ENCODE data around the gene DVL3. TPM values are rescaled to one million over a fixed set of nuclear protein-coding genes. Genes with fewer than 3 reads are reported as not detected.

Gene DVL3
- total RNA-seq, 2 experiments from 2014 or later = 30.0 to 31.7 TPM

DNA sequence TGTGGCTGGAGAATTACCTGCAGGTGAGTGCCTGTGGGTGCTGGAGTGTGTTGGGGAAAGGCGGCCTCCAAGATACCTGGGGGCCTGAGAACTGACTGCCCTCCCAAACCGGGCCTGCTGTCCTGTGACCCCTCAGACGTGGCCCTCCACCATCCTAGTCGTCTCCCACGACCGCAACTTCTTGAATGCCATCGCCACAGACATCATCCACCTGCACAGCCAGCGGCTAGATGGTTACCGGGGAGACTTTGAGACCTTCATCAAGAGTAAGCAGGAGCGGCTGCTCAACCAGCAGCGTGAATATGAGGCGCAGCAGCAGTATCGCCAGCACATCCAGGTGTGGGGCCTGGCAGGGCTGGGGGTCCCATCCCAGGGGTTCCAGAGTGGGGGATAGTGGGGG lies 34.2 kb downstream of the DVL3 start:
- CTCF ChIA-PET = no interaction called here
- Histone ChIP-seq H3K27me3 (ENCODE audit: control insufficient read depth in 1 of 2, insufficient read depth in 2 of 2, low read length in 2 of 2) (no peaks in the 10 kb centered on the region), H3K27ac (ENCODE audit: low read depth in 1 of 2, low read length in 2 of 2) (no peak overlapping the region), H3K4me1 (ENCODE audit: insufficient read depth, low read length) (peaks cover 32% of the 10 kb centered on the region), H3K9me3 (ENCODE audit: control insufficient read depth in 1 of 2, insufficient read depth in 1 of 2, low read length in 2 of 2) (no peaks in the 10 kb centered on the region), H3K4me3 (ENCODE audit: low read length) (no peak overlapping the region), H3K36me3 (ENCODE audit: insufficient read depth, low read length) (peaks cover 68% of the 10 kb centered on the region)
- POLR2A ChIA-PET = no interaction called here
- Mint-ChIP-seq H3K9me3 (no peaks in the 10 kb centered on the region), H3K27me3 (no peaks in the 10 kb centered on the region), H3K4me1 (ENCODE audit: low read depth) (peaks cover 47% of the 10 kb centered on the region), H3K27ac (no peak overlapping the region), H3K4me3 (peak overlapping the region; percentile 99), H3K36me3 (ENCODE audit: low read depth) (peaks cover 97% of the 10 kb centered on the region)
- intact Hi-C loops (cut with DNase I, micrococcal nuclease) = loop anchor here (5.0 to 10.0 kb wide), 7 partner anchors 52 to 623 kb away; partner anchors contain the start of genes EIF2B5 (in 2 of the 2), ABCC5 (in 1 of the 2), ALG3 (in 1 of the 2) and CLCN2 (in 1 of the 2)
- TF ChIP-seq, protein P1, sequence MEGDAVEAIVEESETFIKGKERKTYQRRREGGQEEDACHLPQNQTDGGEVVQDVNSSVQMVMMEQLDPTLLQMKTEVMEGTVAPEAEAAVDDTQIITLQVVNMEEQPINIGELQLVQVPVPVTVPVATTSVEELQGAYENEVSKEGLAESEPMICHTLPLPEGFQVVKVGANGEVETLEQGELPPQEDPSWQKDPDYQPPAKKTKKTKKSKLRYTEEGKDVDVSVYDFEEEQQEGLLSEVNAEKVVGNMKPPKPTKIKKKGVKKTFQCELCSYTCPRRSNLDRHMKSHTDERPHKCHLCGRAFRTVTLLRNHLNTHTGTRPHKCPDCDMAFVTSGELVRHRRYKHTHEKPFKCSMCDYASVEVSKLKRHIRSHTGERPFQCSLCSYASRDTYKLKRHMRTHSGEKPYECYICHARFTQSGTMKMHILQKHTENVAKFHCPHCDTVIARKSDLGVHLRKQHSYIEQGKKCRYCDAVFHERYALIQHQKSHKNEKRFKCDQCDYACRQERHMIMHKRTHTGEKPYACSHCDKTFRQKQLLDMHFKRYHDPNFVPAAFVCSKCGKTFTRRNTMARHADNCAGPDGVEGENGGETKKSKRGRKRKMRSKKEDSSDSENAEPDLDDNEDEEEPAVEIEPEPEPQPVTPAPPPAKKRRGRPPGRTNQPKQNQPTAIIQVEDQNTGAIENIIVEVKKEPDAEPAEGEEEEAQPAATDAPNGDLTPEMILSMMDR (IDR thresholded peaks at IDR 0.05) = no peak
- ATAC-seq (ENCODE audit: poor library complexity) (no peak), DNase-seq (peak in 1 of 14 experiments; percentile 15)

GRCh38 chr3:184192889-184193288 lies 37.7 kb downstream of the DVL3 start:
- Histone ChIP-seq H3K36me3 (ENCODE audit: insufficient read depth, low read length) (peaks cover 76% of the 10 kb centered on the region), H3K27me3 (ENCODE audit: control insufficient read depth in 1 of 2, insufficient read depth in 2 of 2, low read length in 2 of 2) (no peaks in the 10 kb centered on the region), H3K27ac (ENCODE audit: low read depth in 1 of 2, low read length in 2 of 2) (no peak overlapping the region), H3K9me3 (ENCODE audit: control insufficient read depth in 1 of 2, insufficient read depth in 1 of 2, low read length in 2 of 2) (no peaks in the 10 kb centered on the region), H3K4me3 (ENCODE audit: low read length) (no peak overlapping the region), H3K4me1 (ENCODE audit: insufficient read depth, low read length) (peaks cover 8% of the 10 kb centered on the region)
- Mint-ChIP-seq H3K4me3 (no peak overlapping the region), H3K27me3 (no peaks in the 10 kb centered on the region), H3K36me3 (ENCODE audit: low read depth) (peaks cover 80% of the 10 kb centered on the region), H3K9me3 (no peaks in the 10 kb centered on the region), H3K4me1 (ENCODE audit: low read depth) (peaks cover 16% of the 10 kb centered on the region), H3K27ac (no peak overlapping the region)
- DNase-seq (no peak), ATAC-seq (ENCODE audit: poor library complexity) (no peak)
- ChIA-PET CTCF (no interaction called here), POLR2A (interaction anchor here (0.6 kb wide), 1 partner anchor 66 kb away, joined by 3 read pairs; no protein-coding TSS in a partner anchor)
- intact Hi-C loops (cut with DNase I, micrococcal nuclease) = no loop called here
- TF ChIP-seq, protein P1 (IDR thresholded peaks at IDR 0.05) = no peak

- H3K27ac Mint-ChIP-seq = no peak overlapping the region
These were observed 38.9 kb downstream of the DVL3 start for GRCh38 chr3:184193991-184194539.

More at GRCh38 chr3:184193991-184194539, 38.9 kb downstream of the DVL3 start:
- peaks cover 68% of the 10 kb centered on the region for H3K36me3 Mint-ChIP-seq (ENCODE audit: low read depth)
- Histone ChIP-seq H3K4me1 (ENCODE audit: insufficient read depth, low read length) (no peaks in the 10 kb centered on the region), H3K27me3 (ENCODE audit: control insufficient read depth in 1 of 2, insufficient read depth in 2 of 2, low read length in 2 of 2) (no peaks in the 10 kb centered on the region), H3K4me3 (ENCODE audit: low read length) (no peak overlapping the region), H3K36me3 (ENCODE audit: insufficient read depth, low read length) (peaks cover 64% of the 10 kb centered on the region), H3K27ac (ENCODE audit: low read depth in 1 of 2, low read length in 2 of 2) (no peak overlapping the region), H3K9me3 (ENCODE audit: control insufficient read depth in 1 of 2, insufficient read depth in 1 of 2, low read length in 2 of 2) (no peaks in the 10 kb centered on the region)
- H3K4me1 Mint-ChIP-seq (ENCODE audit: low read depth) = peaks cover 5% of the 10 kb centered on the region
- DNase-seq (no peak), ATAC-seq (ENCODE audit: poor library complexity) (no peak)
- TF ChIP-seq, protein P1 (IDR thresholded peaks at IDR 0.05) = no peak
- H3K9me3 Mint-ChIP-seq = no peaks in the 10 kb centered on the region
- ChIA-PET CTCF (no interaction called here), POLR2A (interaction anchor here (0.6 to 0.7 kb wide), 2 partner anchors 59 to 538 kb away, joined by 3 read pairs; no protein-coding TSS in a partner anchor)
- H3K4me3 Mint-ChIP-seq = no peak overlapping the region
- intact Hi-C loops (cut with DNase I, micrococcal nuclease) = no loop called here
- no peaks in the 10 kb centered on the region for H3K27me3 Mint-ChIP-seq

Measured in CD4-positive, alpha-beta T cell (primary cell).